Activated CD4-positive, alpha-beta T cell treated with anti-CD3 and anti-CD28 coated beads, Interleukin-2, amount 10 ng/mL, durations not matched to agents 7 days and 5 days (primary cell): Measurements from ENCODE around the gene CKAP5. TPM values are rescaled to one million over a fixed set of nuclear protein-coding genes. Genes with fewer than 3 reads are reported as not detected.

Experiments
- CTCF ChIA-PET: fragments of 350-600 bp; sonication (Branson Sonifier 250); formaldehyde crosslinking; loops from one replicate; lab custom pipeline; 2021; ENCODE audit warnings: antibody characterized with exemption; lab: Charles Lee
- POLR2A ChIA-PET: fragments of 350-600 bp; sonication (Branson Sonifier 250); formaldehyde crosslinking; loops from one replicate; lab custom pipeline; 2021; ENCODE audit warnings: antibody characterized with exemption; lab: Charles Lee
- DNase-seq: peaks from one replicate; pipeline ENCODE4 v3.0.0-alpha.2; 2020
- H3K27ac Mint-ChIP-seq: one replicate; pipeline ENCODE4 v1.8.0; 2021; ENCODE audit warnings: mild to moderate bottlenecking, moderate library complexity, mixed read lengths
- H3K27me3 Mint-ChIP-seq: one replicate; pipeline ENCODE4 v1.8.0; 2021; ENCODE audit warnings: mixed read lengths
- H3K36me3 Mint-ChIP-seq: one replicate; pipeline ENCODE4 v1.8.0; 2021; ENCODE audit warnings: low read depth, mixed read lengths
- H3K4me1 Mint-ChIP-seq: one replicate; pipeline ENCODE4 v1.8.0; 2021; ENCODE audit warnings: mixed read lengths
- H3K4me3 Mint-ChIP-seq: one replicate; pipeline ENCODE4 v1.8.0; 2021; ENCODE audit warnings: mild to moderate bottlenecking, moderate library complexity, mixed read lengths
- H3K9me3 Mint-ChIP-seq: one replicate; pipeline ENCODE4 v1.8.0; 2021; ENCODE audit warnings: mixed read lengths
- total RNA-seq, 2 experiments: library from RNA; stranded (reverse); gene quantifications; one replicate each; pipeline ENCODE4 v1.2.3, GENCODE V29; 2021

Gene CKAP5
- total RNA-seq, 2 experiments from 2014 or later = 171 to 189 TPM

- H3K9me3 Mint-ChIP-seq = no peaks in the 10 kb centered on the region
- ChIA-PET POLR2A (no interaction called here), CTCF (no interaction called here)
- H3K4me1 Mint-ChIP-seq = no peaks in the 10 kb centered on the region
- DNase-seq = no peak
- no peak overlapping the region for H3K4me3 Mint-ChIP-seq
- H3K27me3 Mint-ChIP-seq = no peaks in the 10 kb centered on the region
- no peaks in the 10 kb centered on the region for H3K36me3 Mint-ChIP-seq
- H3K27ac Mint-ChIP-seq = no peak overlapping the region
Measured at GRCh38 chr11:46728659-46729040, 117.4 kb downstream of the CKAP5 start.

DNA sequence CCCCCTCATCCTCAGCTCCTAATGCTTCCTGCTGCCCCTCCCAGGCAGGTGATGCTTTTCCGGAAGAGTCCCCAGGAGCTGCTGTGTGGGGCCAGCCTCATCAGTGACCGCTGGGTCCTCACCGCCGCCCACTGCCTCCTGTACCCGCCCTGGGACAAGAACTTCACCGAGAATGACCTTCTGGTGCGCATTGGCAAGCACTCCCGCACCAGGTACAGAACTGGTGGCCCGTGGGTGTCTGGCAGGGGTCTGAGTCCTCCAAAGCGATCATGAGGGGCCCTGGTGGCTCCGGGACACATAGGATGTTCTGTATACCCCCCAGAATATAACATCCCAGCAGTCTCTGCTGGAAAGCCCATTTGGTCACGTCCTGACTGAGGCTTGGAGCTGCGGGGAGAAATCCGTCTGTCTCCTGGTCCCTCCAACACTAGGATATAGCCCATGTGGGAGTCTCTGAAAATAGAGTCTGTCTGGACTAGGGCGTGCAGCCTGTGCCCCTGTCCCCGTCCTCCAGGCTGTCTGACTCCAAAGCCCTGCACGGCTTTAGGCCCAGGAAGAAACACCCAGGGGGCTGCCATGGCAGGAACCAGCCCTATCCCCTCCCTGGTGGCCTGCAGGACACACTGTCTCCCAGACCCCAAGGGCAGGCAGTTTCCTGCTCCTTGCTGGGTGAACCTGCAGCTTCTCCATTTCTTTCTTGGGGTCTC lies 118.0 kb downstream of the CKAP5 start:
- H3K4me3 Mint-ChIP-seq = no peak overlapping the region
- no peak overlapping the region for H3K27ac Mint-ChIP-seq
- no peaks in the 10 kb centered on the region for H3K36me3 Mint-ChIP-seq
- no peaks in the 10 kb centered on the region for H3K27me3 Mint-ChIP-seq
- no peaks in the 10 kb centered on the region for H3K4me1 Mint-ChIP-seq
- POLR2A ChIA-PET = no interaction called here
- H3K9me3 Mint-ChIP-seq = no peaks in the 10 kb centered on the region
- no peak for DNase-seq
- CTCF ChIA-PET = no interaction called here

GRCh38 chr11:46726206-46726862 lies 119.7 kb downstream of the CKAP5 start:
- Mint-ChIP-seq H3K9me3 (no peaks in the 10 kb centered on the region), H3K36me3 (no peaks in the 10 kb centered on the region), H3K27me3 (no peaks in the 10 kb centered on the region), H3K4me1 (no peaks in the 10 kb centered on the region), H3K4me3 (no peak overlapping the region), H3K27ac (no peak overlapping the region)
- no peak for DNase-seq
- CTCF ChIA-PET = no interaction called here
- POLR2A ChIA-PET = no interaction called here

GRCh38 chr11:46725338-46726205 lies 120.5 kb downstream of the CKAP5 start:
- no peaks in the 10 kb centered on the region for H3K36me3 Mint-ChIP-seq
- H3K4me3 Mint-ChIP-seq = no peak overlapping the region
- POLR2A ChIA-PET = no interaction called here
- DNase-seq = no peak
- CTCF ChIA-PET = interaction anchor here (0.6 to 0.8 kb wide), 2 partner anchors 12 to 887 kb away, joined by 3 to 4 read pairs; no protein-coding TSS in a partner anchor
- H3K27ac Mint-ChIP-seq = no peak overlapping the region
- no peaks in the 10 kb centered on the region for H3K4me1 Mint-ChIP-seq
- no peaks in the 10 kb centered on the region for H3K27me3 Mint-ChIP-seq
- no peaks in the 10 kb centered on the region for H3K9me3 Mint-ChIP-seq

DNA sequence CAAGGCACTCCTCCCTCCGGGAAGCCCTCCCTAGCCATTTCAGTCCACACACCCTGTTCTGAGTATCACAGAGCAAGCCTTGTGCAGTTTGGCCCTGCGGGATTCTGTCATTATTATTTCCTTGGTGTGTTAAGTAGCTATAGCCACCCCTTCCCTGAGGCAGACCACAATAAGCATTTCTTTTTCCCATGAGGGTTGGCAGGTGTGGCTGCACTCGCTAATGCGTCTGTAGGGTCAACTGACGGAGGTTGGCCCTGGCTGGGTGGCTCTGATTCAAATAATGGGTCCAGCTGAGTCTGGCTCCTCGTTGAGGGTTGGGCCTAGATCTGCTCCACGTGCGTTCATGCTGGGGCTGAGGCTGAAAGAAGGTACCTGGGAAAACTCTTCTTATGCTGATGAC lies 122.0 kb downstream of the CKAP5 start:
- Mint-ChIP-seq H3K4me1 (no peaks in the 10 kb centered on the region), H3K36me3 (no peaks in the 10 kb centered on the region), H3K27ac (no peak overlapping the region), H3K27me3 (no peaks in the 10 kb centered on the region), H3K4me3 (no peak overlapping the region), H3K9me3 (no peaks in the 10 kb centered on the region)
- no peak for DNase-seq
- POLR2A ChIA-PET = no interaction called here
- CTCF ChIA-PET = interaction anchor here (1.5 kb wide), 1 partner anchor 12 kb away, joined by 5 read pairs; no protein-coding TSS in a partner anchor

GRCh38 chr11:46723359-46723680 lies 122.8 kb downstream of the CKAP5 start:
- peaks cover 4% of the 10 kb centered on the region for H3K4me1 Mint-ChIP-seq
- H3K27me3 Mint-ChIP-seq = no peaks in the 10 kb centered on the region
- DNase-seq = no peak
- no peaks in the 10 kb centered on the region for H3K36me3 Mint-ChIP-seq
- POLR2A ChIA-PET = no interaction called here
- H3K9me3 Mint-ChIP-seq = no peaks in the 10 kb centered on the region
- CTCF ChIA-PET = interaction anchor here (1.1 to 1.5 kb wide), 2 partner anchors 11 to 13 kb away, joined by 3 to 5 read pairs; no protein-coding TSS in a partner anchor
- no peak overlapping the region for H3K4me3 Mint-ChIP-seq
- H3K27ac Mint-ChIP-seq = no peak overlapping the region

DNA sequence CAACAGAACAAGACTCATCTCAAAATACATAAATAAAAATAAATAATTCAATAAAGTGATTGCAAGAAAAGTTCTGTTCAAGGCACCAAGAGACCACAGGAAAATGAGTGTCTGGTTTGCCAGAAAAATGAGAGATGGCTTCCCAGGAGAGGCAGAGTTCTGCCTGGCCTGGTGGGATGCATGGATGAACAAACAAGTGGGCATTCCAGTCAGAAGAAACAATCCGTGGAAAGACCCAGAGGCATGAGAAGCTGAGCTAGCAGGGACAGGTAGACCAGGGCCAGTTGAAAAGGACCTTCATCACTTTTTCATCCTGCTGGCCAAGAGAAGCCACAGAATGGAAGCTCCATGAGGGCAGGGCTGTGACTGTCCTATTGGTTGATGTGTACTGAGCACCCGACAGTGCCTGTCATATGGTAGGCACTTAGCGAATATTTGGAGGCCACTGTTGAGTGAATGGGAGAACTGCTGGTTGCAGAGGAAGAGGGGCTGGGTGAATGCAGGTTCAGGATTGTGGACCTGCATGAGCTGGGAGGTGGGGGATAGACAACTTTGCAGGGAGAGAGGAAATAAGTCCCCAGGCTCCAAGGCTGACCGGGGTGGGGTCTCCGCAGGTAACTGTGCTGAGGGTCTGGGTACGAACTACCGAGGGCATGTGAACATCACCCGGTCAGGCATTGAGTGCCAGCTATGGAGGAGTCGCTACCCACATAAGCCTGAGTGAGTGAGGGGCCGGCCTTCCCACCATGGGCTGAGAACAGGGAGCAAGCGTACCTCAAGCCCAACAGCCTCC lies 123.3 kb downstream of the CKAP5 start:
- POLR2A ChIA-PET = no interaction called here

DNA sequence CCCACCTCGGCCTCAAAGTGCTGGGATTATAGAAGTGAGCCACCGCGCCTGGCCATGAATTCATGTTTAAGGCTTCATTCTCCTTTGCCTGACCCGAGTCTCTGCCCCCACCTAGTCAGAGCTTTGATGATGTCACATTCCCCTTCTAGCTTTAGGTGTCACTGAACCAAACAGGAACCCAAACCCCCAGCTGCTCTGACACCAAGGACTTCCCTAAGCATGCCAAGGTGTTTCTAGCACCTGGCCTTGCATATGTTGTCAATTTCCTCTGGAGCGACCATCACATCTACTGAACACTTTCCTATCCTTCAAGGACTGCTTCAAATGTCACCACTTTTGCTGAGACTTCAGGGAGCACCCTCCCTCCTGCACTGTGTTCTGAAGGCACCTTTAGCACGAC lies 124.8 kb downstream of the CKAP5 start:
- H3K36me3 Mint-ChIP-seq = no peaks in the 10 kb centered on the region
- no peak for DNase-seq
- peaks cover 8% of the 10 kb centered on the region for H3K4me1 Mint-ChIP-seq
- no peak overlapping the region for H3K4me3 Mint-ChIP-seq
- H3K27me3 Mint-ChIP-seq = no peaks in the 10 kb centered on the region
- ChIA-PET CTCF (no interaction called here), POLR2A (no interaction called here)
- H3K9me3 Mint-ChIP-seq = no peaks in the 10 kb centered on the region
- peak overlapping the region; percentile 73 for H3K27ac Mint-ChIP-seq

More for the DNA sequence above, 123.3 kb downstream of the CKAP5 start:
- peaks cover 8% of the 10 kb centered on the region for H3K4me1 Mint-ChIP-seq
- no peak overlapping the region for H3K4me3 Mint-ChIP-seq
- no peaks in the 10 kb centered on the region for H3K9me3 Mint-ChIP-seq
- H3K36me3 Mint-ChIP-seq = no peaks in the 10 kb centered on the region
- no peak for DNase-seq
- no peaks in the 10 kb centered on the region for H3K27me3 Mint-ChIP-seq
- no peak overlapping the region for H3K27ac Mint-ChIP-seq
- CTCF ChIA-PET = interaction anchor here (1.1 to 1.5 kb wide), 2 partner anchors 11 to 13 kb away, joined by 3 to 5 read pairs; no protein-coding TSS in a partner anchor

- Mint-ChIP-seq H3K36me3 (no peaks in the 10 kb centered on the region), H3K4me3 (no peak overlapping the region), H3K27ac (no peak overlapping the region), H3K9me3 (no peaks in the 10 kb centered on the region), H3K27me3 (no peaks in the 10 kb centered on the region), H3K4me1 (peaks cover 8% of the 10 kb centered on the region)
- ChIA-PET CTCF (interaction anchor here (2.0 kb wide), 1 partner anchor 10 kb away, joined by 4 read pairs; no protein-coding TSS in a partner anchor), POLR2A (no interaction called here)
- DNase-seq = no peak
Measured at GRCh38 chr11:46719543-46720218, 126.4 kb downstream of the CKAP5 start.

DNA sequence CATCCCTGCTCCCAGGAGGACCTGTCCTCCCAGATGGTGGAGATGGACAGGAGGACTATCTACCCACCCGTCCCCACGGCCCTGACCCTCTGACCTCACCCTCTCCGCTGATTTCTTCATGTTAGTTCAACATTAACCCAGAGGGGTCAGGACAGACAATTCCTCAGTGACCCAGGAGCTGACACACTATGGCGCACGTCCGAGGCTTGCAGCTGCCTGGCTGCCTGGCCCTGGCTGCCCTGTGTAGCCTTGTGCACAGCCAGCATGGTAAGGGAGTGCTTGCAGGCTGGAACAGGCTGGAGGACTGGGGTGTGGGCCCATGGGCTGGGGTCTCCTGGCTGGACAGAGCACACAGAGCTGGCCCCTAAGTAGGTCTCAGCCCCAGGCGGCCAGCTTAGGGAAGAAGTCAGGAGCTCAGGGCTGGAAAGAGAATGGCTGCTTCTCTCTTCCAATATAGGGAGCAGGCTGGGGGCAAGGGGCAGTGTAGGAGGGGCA lies 127.0 kb downstream of the CKAP5 start, which contains the start of gene F2:
Gene F2, plus strand, starts transcription at position 166 of the 495 bp plus-strand sequence. Its CDS starts 23 bp downstream, at position 189.
- Mint-ChIP-seq H3K36me3 (no peaks in the 10 kb centered on the region), H3K4me3 (no peak within 1 kb of the TSS), H3K4me1 (peaks cover 8% of the 10 kb centered on the region), H3K27me3 (no peaks in the 10 kb centered on the region), H3K27ac (peak within 1 kb of the TSS; percentile 66), H3K9me3 (no peaks in the 10 kb centered on the region)
- ChIA-PET POLR2A (no interaction called here), CTCF (interaction anchor here (2.0 kb wide), 1 partner anchor 10 kb away, joined by 4 read pairs; no protein-coding TSS in a partner anchor)
- no peak for DNase-seq

DNA sequence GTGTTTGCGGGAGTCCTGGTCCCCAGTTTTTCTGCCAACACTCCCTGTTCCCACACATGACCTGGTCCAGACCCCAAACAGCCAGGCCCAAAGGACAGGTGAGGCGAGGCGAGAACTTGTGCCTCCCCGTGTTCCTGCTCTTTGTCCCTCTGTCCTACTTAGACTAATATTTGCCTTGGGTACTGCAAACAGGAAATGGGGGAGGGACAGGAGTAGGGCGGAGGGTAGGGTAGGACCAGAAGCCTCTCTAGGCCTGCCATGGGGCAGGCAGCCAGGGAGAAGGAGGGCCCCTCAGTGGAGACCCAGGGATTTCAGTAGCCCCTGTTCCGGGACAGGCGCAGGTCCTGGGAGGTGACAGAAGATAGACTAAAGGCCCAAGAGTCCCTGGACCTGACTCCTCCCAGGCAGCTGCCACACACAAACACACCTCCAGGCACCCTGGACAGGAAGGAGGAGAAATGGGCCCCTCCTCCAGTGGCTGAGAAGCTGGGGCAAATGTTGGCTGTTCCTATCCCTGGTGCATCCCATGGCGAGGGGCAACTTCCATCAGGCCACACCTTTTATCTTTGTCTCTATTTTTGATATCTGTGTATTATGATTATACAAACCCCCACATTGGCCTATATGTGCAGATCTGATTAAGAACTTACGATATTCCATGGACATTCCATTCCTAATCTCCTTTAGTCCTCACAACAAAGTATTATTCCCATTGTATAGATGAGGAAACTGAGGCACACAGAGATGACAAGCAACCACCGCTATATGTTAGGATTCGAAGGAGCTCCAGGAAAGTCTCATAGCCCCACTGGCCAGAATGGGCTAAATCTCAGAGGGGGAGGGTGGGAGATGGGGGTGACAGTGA lies 127.7 kb downstream of the CKAP5 start:
- H3K4me1 Mint-ChIP-seq = peaks cover 8% of the 10 kb centered on the region
- peak overlapping the region; percentile 66 for H3K27ac Mint-ChIP-seq
- no peak overlapping the region for H3K4me3 Mint-ChIP-seq
- POLR2A ChIA-PET = no interaction called here
- no peak for DNase-seq
- no peaks in the 10 kb centered on the region for H3K9me3 Mint-ChIP-seq
- no peaks in the 10 kb centered on the region for H3K36me3 Mint-ChIP-seq
- H3K27me3 Mint-ChIP-seq = no peaks in the 10 kb centered on the region
- CTCF ChIA-PET = interaction anchor here (0.5 to 2.0 kb wide), 5 partner anchors 9 to 1045 kb away, joined by 3 to 5 read pairs (median 4); no protein-coding TSS in a partner anchor
